NCI-H128 (cell line): ENCODE data around the gene ARHGAP19.

Experiments
- DNase-seq: peaks from one replicate; lab custom pipeline; 2025; ENCODE audit not compliant: unreplicated experiment; lab: John Stamatoyannopoulos, UW

The ARHGAP19 gene

DNA sequence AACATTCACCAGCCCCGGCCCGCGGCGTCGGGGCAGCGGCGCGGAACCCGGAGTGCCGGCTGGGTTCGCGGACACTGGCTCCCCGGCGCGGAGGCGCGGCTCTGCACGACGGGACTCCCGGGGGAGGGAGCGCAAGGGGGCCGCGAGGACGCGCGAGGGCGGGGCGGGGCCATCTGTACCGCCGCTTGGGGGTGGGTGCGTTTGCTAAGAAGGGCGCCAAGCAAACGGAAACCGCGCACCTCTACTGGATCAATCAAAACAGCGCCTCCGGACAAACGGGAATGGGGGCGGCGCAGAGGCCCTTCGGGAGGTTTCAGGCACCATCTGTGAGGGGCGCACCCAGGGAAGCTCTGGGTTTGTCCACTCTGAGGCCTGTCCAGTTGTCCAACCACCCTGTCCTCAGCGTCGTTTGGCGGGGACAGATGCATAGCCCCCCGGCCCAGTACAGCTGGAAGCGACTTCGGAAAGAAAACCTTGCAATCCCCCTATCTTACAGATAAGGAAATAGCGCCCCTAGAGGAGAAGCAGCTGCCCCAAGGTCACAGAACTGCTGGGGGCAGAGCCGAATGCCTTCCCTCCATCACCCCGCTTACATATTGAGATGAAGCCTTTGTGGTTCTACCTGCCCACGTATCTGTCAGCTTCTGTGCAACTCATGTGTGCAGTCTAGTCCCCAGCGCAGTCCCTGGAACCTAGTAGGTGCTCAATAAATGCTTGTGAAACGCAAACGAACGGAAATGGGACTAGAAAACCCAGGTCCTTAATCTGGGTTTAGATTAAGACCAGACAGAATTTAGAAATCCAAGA, 96.0 kb downstream of the ARHGAP19 start:
- DNase-seq: peak; percentile 26

DNA sequence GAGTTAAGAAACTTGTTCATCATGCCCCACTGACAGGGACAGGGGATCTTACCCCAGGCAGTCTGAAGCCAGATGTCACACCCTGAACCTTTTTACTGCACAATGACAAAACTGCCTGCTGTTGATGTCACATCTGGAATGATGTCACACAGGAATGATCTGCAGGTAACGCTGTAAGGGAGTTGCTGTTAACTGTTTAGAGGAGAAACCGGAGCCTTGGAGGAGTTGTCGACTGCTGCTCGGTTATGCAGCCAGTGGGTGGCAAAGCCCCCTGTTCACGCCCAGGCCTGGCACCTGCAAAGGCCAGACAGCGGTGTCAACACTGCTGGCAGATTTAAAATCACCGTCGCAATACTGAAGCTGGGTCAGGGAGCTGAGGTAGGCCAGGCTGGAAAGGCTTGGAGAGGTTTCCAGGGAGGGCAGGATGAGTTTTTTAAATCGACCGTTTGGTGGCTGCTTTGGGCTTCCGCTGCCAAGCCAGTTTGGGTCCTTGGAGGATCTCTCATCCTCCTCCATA, 96.7 kb downstream of the ARHGAP19 start:
- DNase-seq: no peak

DNA sequence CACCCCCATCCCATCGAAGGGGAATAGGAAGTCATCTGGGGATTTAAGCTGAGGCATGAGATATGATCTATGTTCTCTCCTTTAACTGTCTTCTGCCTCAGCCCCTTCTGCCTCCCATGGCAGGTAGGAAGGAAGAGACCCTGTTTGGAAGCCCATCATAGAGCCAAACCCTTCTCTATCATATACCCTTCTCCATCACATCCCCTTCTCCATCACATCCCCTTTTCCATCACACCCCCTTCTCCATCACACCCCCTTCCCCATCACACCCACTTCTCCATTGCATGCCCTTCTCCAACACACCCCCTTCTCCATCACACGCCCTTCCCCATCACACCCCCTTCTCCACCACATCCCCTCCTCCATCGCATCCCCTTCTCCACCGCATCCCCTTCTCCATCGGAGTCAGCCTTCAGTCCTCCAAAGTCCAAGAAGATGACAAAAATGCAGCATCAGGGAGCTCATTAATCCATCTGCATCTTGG, 99.4 kb downstream of the ARHGAP19 start:
- DNase-seq: no peak

DNA sequence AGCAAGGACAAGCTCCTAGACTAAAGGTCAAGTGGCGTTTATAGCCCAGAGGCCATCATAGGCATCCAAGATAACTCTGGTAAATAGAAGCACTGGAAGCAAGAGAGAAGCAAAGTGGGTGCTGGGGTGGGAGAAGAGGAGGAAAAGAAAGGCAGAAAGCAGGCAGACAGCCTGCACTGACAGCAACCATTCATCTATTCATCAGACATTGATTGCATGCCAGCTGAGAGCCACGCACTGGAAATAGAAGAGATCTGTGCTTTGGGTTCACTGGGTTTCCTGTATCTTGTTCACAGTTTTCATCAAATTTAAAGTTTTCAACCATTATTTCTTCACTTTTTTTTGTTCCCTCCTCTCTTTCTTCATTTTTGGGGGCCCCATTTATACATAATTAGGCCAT, 102.0 kb downstream of the ARHGAP19 start:
- DNase-seq: no peak

DNA sequence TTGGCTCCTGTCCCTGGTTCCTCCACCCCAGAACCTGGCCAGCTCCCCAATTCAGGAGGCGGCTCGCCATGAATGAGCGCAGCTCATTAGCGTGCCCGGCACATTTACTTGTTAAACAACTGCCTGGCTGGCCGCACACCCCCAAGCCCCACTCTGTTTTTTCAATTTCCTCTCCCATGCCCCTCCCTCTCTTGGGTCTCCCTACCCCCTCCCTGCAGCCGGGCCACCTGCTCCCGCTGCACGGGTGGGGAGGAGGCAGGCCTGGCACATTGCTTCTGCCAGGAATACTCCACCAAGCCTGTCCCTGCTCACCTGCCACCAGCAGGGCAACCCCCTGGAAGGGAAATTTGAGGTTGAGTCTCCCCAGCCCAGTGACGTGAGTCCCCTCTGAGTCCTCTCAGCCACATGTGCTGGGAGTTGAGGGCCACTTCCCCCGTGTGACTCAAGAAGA, 104.2 kb downstream of the ARHGAP19 start:
- DNase-seq: peak; percentile 30

DNA sequence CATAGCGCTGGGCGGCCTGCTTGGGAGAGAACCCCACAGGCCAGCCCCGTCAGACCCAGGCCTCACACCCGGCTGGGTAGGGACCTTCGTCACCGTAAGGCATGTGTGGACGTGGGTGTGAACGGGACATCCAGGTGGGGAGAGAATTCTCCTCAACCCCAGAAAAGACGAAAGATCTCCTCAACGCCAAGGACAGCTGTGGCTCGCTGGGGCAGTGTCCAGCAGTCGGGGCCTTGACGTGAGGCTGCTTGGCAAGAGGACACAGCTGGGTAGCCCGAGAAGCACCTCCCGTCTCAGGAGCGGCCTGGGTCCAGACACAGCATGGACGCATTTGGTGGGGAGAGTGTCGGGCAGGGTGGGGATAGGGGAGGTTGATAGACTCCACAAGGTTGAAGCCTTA, 105.5 kb downstream of the ARHGAP19 start:
- no peak for DNase-seq

DNA sequence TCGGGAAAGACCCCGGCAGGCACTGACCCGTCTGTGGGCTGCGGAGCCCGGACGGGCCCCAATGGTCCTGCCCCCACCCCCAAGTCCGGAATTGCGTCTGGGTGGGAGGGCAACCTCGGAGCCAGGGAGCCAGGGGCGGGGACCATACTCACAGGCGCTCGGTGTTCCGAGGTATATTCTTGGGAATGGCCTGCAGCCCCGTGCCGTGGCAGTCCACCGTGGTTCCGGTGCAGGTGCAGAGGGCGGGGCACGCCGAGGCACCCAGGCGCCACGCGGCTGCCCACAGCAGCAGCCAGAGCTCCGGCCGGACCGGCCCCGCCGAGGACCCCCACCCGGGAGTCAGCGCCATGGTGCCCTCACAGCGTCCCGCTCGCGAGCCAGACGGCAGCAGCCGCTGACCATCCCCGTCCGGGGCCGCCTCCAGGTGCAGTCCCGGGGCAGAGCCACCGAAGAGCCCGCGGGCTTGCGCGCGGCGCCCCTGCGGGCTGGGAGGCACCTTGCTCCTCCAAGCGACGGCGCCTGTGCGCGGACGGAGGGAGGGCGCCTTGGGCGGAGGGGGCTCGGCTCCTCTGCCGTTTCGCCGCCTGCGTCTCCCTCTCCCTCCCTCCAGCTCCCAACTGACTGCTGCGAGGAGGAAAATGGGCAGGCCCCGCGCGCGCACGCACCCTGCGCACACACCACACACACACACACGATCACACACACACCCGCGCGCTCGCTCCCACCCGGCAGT, 106.9 kb downstream of the ARHGAP19 start, which contains the start of gene SLIT1:
Gene SLIT1 (minus strand): TSS at position 634 of the 733 bp plus-strand sequence. CDS start 285 bp downstream, at position 349.
- no peak for DNase-seq

DNA sequence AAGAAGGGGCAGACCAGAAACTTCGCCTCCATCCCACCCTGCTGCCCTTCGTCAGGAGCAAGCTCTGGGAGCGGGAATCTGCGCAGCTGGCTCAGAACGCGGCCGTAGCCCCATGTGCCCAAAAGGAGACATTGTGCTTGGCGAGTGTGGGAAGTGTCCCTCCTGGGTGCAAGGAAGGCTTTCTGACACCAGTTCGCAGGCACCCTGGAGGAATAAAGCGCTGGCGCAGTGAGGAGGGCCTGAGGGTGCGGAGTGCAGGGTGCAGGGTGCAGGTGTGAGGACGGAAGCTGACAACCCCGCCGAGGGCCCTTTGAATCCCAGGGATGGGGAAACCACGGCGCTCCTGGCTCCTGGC, 107.5 kb downstream of the ARHGAP19 start:
- no peak for DNase-seq

DNA sequence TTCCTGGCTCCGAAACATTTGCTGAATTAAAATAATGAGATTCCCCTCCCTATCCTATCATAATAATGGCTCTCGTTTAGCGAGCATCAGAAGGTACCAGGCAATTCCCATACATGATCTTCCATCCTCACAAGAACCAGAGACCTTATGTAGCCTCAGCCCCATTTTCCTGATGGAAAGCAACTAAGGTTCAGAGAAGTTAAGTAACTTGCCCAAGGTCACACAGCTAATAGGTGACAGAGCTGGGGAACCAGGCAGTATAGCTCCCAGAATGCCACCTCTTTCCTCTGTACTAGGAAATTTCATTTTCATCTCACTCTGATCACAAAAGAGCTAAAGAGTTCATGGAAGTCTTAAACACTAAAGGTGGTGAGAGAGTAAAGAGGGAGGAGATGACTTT, 109.1 kb downstream of the ARHGAP19 start:
- DNase-seq: no peak

DNA sequence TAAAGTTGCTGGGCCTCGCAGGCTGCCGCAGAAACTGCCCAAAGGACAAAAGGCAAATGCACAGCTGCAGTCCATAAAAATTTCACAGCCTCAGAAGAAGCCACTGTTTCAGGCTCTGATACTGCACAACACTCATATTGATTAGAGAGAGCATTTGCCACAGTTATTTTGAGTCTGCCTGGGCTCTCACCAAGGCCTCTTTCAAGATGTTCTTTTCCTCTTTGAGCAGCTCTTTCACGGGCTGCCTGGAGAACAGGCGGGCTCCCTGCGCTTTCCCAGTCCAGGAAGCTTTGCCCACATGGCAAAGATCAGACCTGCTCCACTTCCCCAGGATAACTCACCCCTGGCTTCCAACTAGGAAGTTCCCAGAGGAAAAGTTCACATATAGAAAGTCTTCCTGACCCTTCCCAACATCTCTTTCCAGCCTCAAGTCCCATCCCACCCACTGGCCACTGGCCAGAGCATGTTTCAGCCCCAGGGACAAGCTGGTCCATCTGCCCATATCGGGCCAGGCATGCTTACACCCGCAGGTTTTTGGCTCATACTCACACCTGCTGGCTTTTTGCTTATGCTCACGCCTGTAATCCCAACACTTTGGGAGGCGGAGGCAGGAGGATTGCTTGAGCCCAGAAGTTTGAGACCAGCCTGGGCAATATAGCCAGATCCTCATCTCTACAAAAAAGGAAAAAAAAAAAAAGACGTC, 110.0 kb downstream of the ARHGAP19 start:
- DNase-seq: no peak

DNA sequence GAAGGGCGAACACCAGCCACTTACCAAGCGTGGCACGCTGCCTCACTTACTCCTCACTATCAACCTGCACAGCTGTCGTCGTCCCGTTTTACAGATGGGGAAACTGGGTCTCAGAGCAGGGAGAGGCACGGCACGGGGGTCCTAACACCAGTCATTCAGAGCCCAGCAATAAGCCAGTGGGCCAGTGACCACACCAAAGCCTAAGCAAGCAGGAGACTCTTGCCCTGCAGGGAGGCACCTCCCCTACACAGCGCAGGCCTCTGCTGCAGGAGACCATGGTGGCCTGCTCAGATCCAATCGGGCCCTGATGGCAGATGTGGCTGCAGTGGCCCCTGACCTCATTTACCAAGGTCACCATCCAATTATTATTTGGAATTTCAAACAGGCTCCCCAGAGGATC, 111.5 kb downstream of the ARHGAP19 start:
- no peak for DNase-seq

DNA sequence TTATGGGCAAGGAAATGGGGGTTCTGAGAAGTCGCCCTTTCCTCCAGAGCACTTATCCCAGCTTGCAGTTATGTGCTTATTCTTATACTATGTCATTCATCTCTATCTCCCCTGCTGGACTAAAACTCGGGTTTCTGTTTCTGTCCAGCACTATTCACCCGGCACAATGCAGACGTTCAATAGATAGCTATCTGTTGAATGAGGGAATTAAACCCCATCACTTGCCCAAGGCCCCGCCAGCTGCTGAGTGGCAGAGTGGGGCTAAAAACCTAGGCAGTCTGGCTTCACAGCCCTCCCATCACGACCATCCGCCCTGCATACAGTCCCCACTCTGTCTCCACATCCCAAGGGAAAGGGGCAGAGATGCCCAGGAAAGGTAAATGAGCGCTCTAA, 112.1 kb downstream of the ARHGAP19 start:
- no peak for DNase-seq

DNA sequence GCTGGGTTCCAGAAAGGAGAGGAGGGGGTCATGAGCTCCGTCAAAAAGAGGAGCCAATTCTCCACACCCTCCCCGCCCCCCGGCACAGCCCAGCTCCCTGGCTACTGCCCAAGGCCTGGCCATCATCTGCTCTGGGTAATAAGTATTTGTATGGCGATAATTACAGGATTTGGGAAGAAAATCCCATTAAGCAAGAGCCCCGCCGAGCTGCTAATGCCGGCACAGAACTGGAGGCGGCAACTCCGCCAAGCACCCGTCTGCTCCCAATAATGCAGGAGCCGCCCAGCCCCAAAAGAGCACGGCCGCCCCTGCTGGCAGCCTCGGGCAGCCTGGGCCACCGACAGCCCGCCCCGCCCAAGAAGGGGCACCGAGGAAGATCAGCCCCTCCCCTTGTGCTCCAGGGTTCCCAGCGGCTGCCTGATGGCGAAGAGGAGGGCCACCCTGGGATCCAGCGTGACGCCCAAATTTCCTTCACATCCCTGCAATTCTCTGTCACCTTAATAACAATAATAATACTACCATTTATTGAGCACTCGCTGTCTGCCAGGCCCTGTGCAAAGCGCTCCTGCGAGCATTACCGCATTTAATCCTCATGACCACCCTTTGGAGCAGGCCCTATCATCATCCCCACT, 112.6 kb downstream of the ARHGAP19 start:
- no peak for DNase-seq

DNA sequence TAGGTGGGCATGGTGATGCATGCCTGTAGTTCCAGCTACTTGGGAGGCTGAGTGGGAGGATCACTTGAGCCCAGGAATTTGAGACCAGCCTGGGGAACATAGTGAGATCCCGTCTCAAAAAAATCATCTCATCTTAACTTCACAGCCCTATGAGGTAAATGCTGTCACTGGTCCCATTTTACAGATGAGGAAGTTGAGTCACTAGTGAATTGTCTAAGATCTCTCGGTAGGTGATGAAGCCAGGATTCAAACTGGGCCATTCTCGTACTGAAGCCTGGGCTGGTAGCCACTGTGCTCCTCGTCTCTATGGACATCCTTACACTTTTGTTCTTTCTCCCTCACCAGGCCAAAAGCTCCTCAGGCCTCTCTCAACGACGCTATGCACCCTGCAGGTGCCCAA, 113.1 kb downstream of the ARHGAP19 start:
- no peak for DNase-seq

DNA sequence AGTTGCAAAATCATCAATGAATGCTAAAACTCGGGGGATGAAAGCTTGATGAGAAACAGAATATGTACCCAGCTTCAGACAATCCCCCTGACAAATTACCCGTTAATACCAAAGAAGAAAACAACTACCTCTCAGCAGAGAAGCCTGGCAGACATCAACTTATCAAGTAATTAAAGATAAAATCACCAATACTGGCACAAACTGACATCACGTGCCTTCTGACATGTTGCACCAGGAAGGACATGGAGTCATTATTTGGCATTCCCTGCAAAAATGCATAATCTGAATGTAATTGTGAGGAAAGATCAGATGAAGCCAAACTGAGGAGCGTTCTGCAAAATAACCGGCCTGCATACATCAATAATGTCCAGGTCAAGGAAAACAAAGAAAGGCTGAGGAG, 114.4 kb downstream of the ARHGAP19 start:
- no peak for DNase-seq

DNA sequence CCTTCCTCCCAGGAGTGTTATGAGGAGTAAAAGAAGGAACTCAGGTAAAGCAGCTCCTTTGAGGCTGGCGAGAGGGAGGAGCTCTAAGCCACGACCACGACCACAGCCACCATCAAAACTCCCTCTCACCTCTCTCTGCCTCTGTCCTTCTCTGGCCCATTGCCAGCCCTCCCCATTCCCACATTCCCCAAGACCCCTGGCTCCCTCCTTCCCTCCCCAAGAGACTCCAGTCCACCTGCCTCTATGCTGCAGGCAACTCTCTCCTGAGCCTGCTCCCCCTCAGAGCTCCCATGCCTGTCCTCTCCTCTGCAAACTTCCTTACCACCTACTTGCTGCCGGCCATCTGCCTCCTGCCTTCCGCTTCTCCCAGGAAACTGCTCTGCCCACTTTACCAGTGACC, 116.2 kb downstream of the ARHGAP19 start:
- no peak for DNase-seq

DNA sequence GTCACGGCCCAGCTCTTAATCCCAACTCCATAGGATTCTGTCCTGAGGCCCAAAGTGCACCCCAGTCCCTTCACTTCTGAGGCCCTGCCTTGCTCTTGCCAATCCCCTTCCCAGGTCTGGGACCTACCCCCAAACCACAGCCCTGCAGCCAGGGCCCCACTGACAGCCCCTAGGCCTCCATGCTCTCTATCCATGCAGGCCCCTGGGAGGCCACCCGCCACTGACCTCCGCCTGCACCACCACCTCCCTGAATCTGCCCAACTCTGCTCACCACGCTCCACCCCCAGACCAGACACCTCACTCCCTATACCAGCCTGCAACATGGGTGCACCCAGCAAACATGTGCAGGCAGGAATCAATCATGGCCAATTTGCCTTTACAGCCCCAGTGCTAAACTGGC, 116.9 kb downstream of the ARHGAP19 start:
- DNase-seq: no peak

DNA sequence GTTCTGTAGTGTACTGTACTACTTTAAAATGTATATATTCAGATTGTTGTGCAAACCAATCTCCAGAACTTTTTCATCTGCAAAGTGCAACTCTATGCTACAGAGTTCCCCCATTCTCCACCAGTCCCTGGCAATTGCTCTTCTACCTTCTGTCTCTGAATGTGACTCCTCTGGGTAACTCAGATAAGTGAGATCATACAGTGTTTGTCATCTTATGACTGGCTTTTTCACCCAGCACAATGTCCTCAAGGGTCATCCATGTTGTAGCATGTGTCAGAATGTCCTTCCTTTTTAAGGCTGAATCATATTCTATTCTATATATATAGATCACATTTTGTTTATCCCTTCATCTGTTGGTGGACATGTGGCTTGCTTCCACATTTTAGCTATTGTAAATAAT, 117.5 kb downstream of the ARHGAP19 start:
- DNase-seq: no peak

DNA sequence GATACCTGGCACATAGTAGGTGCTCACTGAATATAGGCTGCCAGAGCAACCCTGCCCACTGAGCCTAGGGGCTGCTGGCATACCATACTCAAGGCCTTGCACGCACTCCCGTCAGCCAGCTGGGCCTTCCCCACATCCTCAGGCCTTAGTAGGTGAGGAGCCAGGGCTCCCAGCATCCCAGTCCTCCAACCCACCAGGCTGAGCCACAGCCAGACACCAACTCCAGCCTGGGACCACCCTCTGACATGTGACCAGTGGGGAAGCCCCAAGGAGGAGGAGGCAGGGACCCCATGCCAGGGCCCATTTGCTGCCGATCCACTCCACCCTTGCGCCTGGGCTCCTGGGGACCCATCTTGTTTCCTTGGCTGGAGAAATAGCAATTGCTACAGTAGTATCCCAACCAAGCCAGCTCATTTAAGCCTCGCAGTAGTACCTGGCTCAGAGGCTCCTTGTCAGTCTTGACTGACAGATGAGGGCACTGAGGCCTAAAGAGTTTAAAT, 118.1 kb downstream of the ARHGAP19 start:
- DNase-seq: no peak

DNA sequence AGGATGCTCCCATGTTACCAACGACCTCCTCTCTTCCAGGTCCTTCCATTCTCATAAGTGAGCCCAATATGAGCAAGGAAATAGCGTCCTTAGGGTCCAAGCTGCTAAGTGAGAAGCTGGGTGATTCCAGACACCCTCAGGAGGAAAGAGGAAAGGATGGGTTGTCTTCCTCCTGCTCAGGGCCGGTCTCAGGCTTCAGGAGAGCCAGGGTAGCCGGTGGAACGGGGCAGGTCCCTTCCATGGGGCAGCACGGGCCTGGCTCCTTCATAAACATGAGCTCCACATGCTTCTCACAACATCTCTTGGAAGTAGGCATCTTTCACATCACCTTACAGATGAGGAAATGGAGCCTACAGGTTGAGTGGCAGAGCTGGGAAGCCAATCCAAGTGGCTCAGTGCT, 119.4 kb downstream of the ARHGAP19 start:
- no peak for DNase-seq
